ENCODE results near the gene USP15. TPM values are rescaled to one million over a fixed set of nuclear protein-coding genes. Genes with fewer than 3 reads are reported as not detected.

USP15 gene
- 14.1 and 22.4 TPM in 2 replicates for total RNA-seq (2014; rRNA removed; shearing (Covaris generic))

- in situ Hi-C loops (cut with HindIII; ENCODE audit: low sequenced_read_pairs) = no loop called here
- DNase-seq (ENCODE audit: low spot score) = peak; percentile 96
These were observed at the start of gene USP15 for GRCh38 chr12:62259993-62260732. Gene USP15 (plus strand): TSS chr12:62260404. CDS start chr12:62260415, 11 bp downstream.

- in situ Hi-C loops (cut with HindIII; ENCODE audit: low sequenced_read_pairs) = no loop called here
- peak; percentile 29 for DNase-seq (ENCODE audit: low spot score)
These were observed 49.8 kb upstream of the USP15 start for GRCh38 chr12:62210422-62210821.

DNA sequence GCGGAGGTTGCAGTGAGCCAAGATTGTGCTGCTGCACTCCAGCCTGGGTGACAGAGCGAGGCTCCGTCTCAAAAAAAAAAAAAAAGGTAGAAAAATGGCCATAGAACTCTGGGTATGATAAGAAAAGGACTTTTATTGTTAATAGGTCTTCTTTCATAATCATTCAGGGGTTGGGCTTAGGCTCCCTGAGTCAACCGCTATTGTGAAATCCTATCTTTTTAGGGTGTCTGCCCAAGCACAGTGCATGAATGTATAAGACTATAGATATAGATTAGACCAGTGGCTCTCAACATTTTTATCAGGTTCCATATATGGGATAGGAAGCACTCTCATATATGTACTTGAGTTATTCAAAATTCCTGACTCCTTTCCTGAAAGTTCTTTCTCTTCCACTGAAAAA is 48.7 kb upstream of the USP15 start:
- no peak for DNase-seq (ENCODE audit: low spot score)

GRCh38 chr12:62214846-62215245 is 45.4 kb upstream of the USP15 start:
- in situ Hi-C loops (cut with HindIII; ENCODE audit: low sequenced_read_pairs) = no loop called here
- no peak for DNase-seq (ENCODE audit: low spot score)

More for the DNA sequence above, 48.7 kb upstream of the USP15 start:
- in situ Hi-C loops (cut with HindIII; ENCODE audit: low sequenced_read_pairs) = no loop called here

- in situ Hi-C loops (cut with HindIII; ENCODE audit: low sequenced_read_pairs) = no loop called here
These were observed 44.7 kb upstream of the USP15 start for GRCh38 chr12:62215506-62215905.

DNA sequence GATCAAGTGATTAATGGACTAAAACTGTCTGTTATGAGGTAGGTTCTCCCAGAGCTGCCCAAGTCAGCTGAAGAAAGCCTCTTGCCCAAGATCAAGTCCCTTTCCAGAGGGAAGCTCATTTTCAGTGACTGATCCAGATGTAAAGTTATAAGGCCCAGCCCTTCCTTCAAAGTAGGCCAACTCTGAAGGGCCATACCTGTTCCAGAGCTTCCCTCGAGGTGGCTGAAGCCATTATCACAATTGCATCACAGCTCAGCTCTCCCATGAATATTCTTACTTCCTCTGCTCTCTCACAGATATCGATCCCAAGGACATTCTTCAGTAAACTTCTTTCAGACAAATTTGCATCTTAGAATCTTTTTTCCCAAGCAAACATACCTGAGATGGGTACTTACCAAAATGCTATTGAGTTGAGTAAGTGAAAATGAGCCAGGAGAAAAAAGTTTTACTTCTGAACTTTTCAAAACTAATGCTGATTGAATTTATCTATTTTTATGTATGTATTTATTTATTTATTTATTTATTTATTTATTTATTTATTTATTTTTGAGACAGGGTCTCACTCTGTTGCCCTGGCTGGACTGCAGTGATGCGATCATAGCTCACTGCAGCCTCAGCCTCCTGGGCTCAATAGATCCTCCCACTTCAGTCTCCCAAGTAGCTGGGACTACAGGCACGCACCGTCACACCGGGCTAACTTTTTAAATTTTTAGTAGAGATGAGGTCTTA is 42.6 kb upstream of the USP15 start:
- in situ Hi-C loops (cut with HindIII; ENCODE audit: low sequenced_read_pairs) = no loop called here

More at GRCh38 chr12:62215506-62215905, 44.7 kb upstream of the USP15 start:
- DNase-seq (ENCODE audit: low spot score) = no peak

DNA sequence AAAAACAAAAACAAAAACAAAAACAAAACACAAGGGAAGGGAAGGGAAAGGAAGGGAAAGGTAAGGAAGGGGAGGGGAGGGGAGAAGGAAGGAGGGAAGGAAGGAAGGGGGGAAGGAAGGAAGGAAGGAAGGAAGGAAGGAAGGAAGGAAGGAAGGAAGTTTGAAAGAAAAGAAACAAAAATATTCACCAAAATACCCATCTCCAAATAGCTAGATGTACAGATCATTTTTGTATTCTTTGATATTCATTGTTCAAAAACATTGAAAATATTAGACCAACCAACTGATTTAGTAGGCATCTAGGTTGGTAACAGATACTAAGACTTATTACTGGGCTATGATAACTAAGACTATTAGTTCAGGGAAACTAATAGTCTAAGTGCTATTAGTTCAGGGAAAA is 39.1 kb upstream of the USP15 start:
- in situ Hi-C loops (cut with HindIII; ENCODE audit: low sequenced_read_pairs) = no loop called here
- no peak for DNase-seq (ENCODE audit: low spot score)

More for the DNA sequence above, 42.6 kb upstream of the USP15 start:
- DNase-seq (ENCODE audit: low spot score) = no peak

DNA sequence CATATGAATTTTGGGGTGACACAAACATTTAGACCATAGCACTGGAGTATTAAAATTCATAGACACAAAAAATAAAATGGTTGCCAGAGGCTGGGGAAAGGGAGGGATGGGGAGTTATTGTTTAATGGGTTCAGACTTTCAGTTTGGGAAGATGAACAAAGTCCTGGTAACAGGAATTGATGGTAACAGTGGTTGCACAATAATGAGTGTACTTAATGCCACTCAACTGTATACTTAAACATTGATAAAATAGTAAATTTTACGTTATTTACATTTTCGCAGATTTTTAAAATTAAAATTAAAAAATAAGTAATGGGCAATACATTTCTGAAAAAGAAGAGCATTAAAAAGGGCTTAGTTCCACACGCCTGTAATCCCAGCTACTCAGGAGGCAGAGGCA is 35.6 kb upstream of the USP15 start:
- no peak for DNase-seq (ENCODE audit: low spot score)
- in situ Hi-C loops (cut with HindIII; ENCODE audit: low sequenced_read_pairs) = no loop called here

- no peak for DNase-seq (ENCODE audit: low spot score)
- in situ Hi-C loops (cut with HindIII; ENCODE audit: low sequenced_read_pairs) = no loop called here
These were observed 33.1 kb upstream of the USP15 start for GRCh38 chr12:62227091-62227490.

DNA sequence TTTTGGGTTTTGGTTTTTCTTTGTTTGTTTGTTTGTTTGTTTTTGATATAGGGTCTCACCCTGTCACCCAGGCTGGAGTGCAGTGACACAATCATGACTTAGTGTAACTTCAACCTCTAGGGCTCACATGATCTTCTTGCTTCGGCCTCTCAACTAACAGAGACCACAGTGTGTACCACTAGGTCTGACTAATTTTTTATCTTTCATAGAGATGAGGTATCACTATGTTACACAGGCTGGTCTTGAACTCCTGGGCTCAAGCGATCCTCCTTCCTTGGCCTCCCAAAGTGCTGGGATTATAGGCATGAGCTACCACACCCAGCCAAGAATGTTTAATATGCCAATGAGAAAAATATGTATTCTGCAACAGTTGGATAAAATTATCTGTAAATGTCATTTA is 29.6 kb upstream of the USP15 start:
- DNase-seq (ENCODE audit: low spot score) = no peak
- in situ Hi-C loops (cut with HindIII; ENCODE audit: low sequenced_read_pairs) = no loop called here

DNA sequence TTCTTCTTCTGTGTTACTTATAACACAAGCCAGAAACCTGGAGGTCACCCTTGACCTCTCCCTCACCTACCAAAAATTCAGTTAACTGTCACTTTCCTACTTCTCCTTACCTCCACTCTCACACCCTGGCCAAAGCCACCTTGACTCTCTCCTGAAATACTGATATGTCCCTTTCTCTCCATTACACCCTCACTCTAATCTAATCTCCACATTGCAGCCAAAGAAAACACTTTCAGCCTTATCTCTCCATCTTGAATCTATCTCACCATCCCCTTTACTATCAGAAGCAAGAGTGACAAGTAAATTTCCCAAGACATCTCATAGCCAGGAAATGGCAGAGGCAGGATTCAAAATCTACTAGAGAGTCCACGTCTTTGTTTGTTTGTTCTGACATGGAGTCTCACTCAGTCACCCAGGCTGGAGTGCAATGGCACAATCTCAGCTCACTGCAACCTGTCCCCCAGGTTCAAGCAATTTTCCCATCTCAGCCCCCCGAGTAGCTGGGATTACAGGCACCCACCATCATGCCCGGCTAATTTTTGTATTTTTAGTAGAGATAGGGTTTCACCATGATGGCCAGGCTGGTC is 28.0 kb upstream of the USP15 start:
- in situ Hi-C loops (cut with HindIII; ENCODE audit: low sequenced_read_pairs) = no loop called here
- no peak for DNase-seq (ENCODE audit: low spot score)

- in situ Hi-C loops (cut with HindIII; ENCODE audit: low sequenced_read_pairs) = no loop called here
- DNase-seq (ENCODE audit: low spot score) = no peak
These were observed 26.4 kb upstream of the USP15 start for GRCh38 chr12:62233805-62234204.

DNA sequence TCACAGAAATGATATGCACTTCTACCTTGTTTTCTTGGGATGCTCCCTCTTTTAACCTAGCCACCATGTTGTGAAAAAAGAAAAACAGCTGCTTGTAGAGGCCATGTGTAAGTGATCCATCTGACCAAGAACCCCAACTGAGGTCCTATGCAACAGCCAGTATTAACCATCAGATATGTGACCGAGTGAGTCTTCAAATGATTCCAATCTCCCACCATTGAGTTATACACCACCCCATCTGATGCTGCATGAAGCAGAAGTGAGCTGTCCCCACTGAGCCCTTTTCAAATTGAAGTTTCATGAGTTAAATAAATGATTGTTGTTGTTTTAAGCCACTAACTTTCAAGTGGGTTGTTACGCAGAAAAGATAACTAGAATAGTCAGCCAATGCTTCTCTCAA is 20.6 kb upstream of the USP15 start:
- no peak for DNase-seq (ENCODE audit: low spot score)
- in situ Hi-C loops (cut with HindIII; ENCODE audit: low sequenced_read_pairs) = no loop called here

GRCh38 chr12:62247281-62248045 is 12.7 kb upstream of the USP15 start:
- in situ Hi-C loops (cut with HindIII; ENCODE audit: low sequenced_read_pairs) = no loop called here
- DNase-seq (ENCODE audit: low spot score) = no peak

DNA sequence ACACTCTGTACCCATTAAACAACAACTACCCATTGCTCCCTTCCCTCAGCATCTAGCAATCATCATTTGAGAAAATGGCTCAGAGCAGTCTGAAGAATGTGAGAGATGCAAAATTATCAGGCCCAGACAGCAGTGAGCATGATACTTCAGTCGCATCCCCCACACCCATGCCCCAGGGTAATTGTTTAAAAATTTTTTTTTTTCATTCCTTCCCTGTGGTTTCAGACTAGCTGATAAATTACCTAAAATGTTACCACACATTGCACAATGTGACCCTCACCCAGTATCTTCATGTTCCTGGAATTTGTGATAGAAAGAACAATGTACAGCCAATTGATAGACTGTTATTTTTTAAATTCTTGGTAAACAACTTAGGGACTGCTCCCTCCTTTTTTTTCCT is 11.3 kb upstream of the USP15 start:
- no peak for DNase-seq (ENCODE audit: low spot score)
- in situ Hi-C loops (cut with HindIII; ENCODE audit: low sequenced_read_pairs) = no loop called here

DNA sequence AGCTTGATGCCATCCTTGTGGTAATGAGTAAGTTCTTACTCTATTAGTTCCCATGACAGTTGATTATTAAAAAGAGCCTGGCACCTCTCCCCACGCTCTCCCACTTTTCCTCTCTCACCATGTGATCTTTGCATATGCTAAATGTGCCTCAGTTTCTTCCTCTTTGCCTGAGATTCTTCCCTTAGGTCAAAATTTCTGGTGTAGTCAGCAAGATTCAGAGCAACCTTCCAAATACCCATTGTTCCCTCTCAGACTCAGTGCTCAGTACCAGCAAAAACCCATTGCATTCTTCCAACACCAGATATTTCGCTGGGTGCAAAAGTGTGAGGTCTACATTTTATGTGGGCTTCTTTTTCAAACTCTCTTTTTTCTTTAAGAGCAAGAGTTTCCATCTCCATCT is 10.8 kb upstream of the USP15 start:
- DNase-seq (ENCODE audit: low spot score) = no peak

GRCh38 chr12:62250671-62251608 is 9.3 kb upstream of the USP15 start:
- in situ Hi-C loops (cut with HindIII; ENCODE audit: low sequenced_read_pairs) = no loop called here
- DNase-seq (ENCODE audit: low spot score) = no peak

More for the DNA sequence above, 10.8 kb upstream of the USP15 start:
- in situ Hi-C loops (cut with HindIII; ENCODE audit: low sequenced_read_pairs) = no loop called here

GRCh38 chr12:62251609-62251958 is 8.6 kb upstream of the USP15 start:
- no peak for DNase-seq (ENCODE audit: low spot score)
- in situ Hi-C loops (cut with HindIII; ENCODE audit: low sequenced_read_pairs) = no loop called here

DNA sequence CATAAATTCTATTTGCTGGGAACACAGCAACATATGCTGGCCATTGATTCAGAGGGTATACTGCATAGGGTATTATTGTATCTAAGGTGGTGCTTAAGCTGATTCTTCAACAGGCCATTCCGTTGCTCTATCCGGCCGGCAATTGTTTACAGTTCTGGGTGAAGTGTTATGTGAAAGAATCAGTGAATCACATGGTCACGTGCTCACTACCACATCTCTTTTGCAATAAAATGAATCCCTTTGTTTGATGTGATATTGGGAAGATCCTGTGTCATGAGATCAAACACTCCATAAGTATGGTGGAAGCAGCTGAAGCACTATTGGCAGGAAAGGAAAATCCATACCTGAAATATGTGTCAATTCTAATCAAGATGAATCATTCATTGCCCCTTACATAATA is 7.6 kb upstream of the USP15 start:
- no peak for DNase-seq (ENCODE audit: low spot score)
- in situ Hi-C loops (cut with HindIII; ENCODE audit: low sequenced_read_pairs) = no loop called here
